Measurements from ENCODE around the gene SAG. TPM values are rescaled to one million over a fixed set of nuclear protein-coding genes. Genes with fewer than 3 reads are reported as not detected.
"Not testable (repeated sequence)": the region's sequence is repeated elsewhere in the genome, so short reads cannot be mapped to it uniquely, and the experiment has no call there.

SAG gene
- total and polyA plus RNA-seq, 2 experiments from 2014 or later, result 0.47 TPM; not detected in 1

- Histone ChIP-seq H3K27me3 (no peaks in the 10 kb centered on the region), H3K4me3 (no peak overlapping the region), H3K4me1 (ENCODE audit: insufficient read depth) (no peaks in the 10 kb centered on the region), H3K4me2 (no peak overlapping the region), H4K20me1 (ENCODE audit: insufficient read depth, poor library complexity, severe bottlenecking) (no peaks in the 10 kb centered on the region), H3K9me3 (ENCODE audit: low read depth) (no peaks in the 10 kb centered on the region), H3K36me3 (replicated peaks; ENCODE audit: insufficient read depth, low read depth) (no peaks in the 10 kb centered on the region), H3K79me2 (peaks cover 61% of the 10 kb centered on the region), H2AFZ (no peak overlapping the region), H3K9me2 (replicated peaks; ENCODE audit: insufficient read depth) (no peaks in the 10 kb centered on the region), H3K27ac (no peak overlapping the region)
- DNase-seq (ENCODE audit: low spot score), result no peak
- 91% methylated on average over 8 of the region's 8 CpGs for WGBS (ENCODE audit: low lambda C conversion rate, missing lambda C conversion rate)
- TF ChIP-seq EZH2 (IDR thresholded peaks at IDR 0.05; ENCODE audit: borderline replicate concordance), result no peak
- no peak for TF ChIP-seq CTCF (IDR thresholded peaks at IDR 0.05; ENCODE audit: poor library complexity)
- TF ChIP-seq EZH2phosphoT487 (IDR thresholded peaks at IDR 0.05; ENCODE audit: low read depth, severe bottlenecking, unreplicated experiment), result no peak
Observed at GRCh38 chr2:233372855-233373254, 65.2 kb downstream of the SAG start.

- H4K20me1 ChIP-seq (ENCODE audit: insufficient read depth, poor library complexity, severe bottlenecking), result no peaks in the 10 kb centered on the region
- no peaks in the 10 kb centered on the region for H3K4me1 ChIP-seq (ENCODE audit: insufficient read depth)
- no peak overlapping the region for H2AFZ ChIP-seq
- H3K27ac ChIP-seq, result no peak overlapping the region
- H3K4me3 ChIP-seq, result no peak overlapping the region
- TF ChIP-seq EZH2phosphoT487 (IDR thresholded peaks at IDR 0.05; ENCODE audit: low read depth, severe bottlenecking, unreplicated experiment) (no peak), EZH2 (IDR thresholded peaks at IDR 0.05; ENCODE audit: borderline replicate concordance) (no peak), CTCF (IDR thresholded peaks at IDR 0.05; ENCODE audit: poor library complexity) (no peak)
- 84% methylated on average over 5 of the region's 5 CpGs for WGBS (ENCODE audit: low lambda C conversion rate, missing lambda C conversion rate)
- no peaks in the 10 kb centered on the region for H3K27me3 ChIP-seq
- DNase-seq (ENCODE audit: low spot score), result no peak
- H3K36me3 ChIP-seq (replicated peaks; ENCODE audit: insufficient read depth, low read depth), result no peaks in the 10 kb centered on the region
- H3K79me2 ChIP-seq, result peaks cover 61% of the 10 kb centered on the region
- H3K9me2 ChIP-seq (replicated peaks; ENCODE audit: insufficient read depth), result no peaks in the 10 kb centered on the region
- no peak overlapping the region for H3K4me2 ChIP-seq
- no peaks in the 10 kb centered on the region for H3K9me3 ChIP-seq (ENCODE audit: low read depth)
Observed at GRCh38 chr2:233373316-233373715, 65.7 kb downstream of the SAG start.

- H3K4me3 ChIP-seq; H3K9me2 ChIP-seq (replicated peaks; ENCODE audit: insufficient read depth); H3K4me2 ChIP-seq; H3K4me1 ChIP-seq (ENCODE audit: insufficient read depth); H4K20me1 ChIP-seq (ENCODE audit: insufficient read depth, poor library complexity, severe bottlenecking); H3K36me3 ChIP-seq (replicated peaks; ENCODE audit: insufficient read depth, low read depth); H2AFZ ChIP-seq; H3K9me3 ChIP-seq (ENCODE audit: low read depth); H3K27ac ChIP-seq; H3K27me3 ChIP-seq; DNase-seq (ENCODE audit: low spot score): not testable (repeated sequence)
- H3K79me2 ChIP-seq, result peaks cover 57% of the 10 kb centered on the region
- WGBS (ENCODE audit: low lambda C conversion rate, missing lambda C conversion rate), result 96% methylated on average over 11 of the region's 11 CpGs
Observed at GRCh38 chr2:233374776-233375175, 67.2 kb downstream of the SAG start.

GRCh38 chr2:233375490-233376314, 68.1 kb downstream of the SAG start:
- Histone ChIP-seq H3K27ac (no peak overlapping the region), H3K79me2 (peaks cover 52% of the 10 kb centered on the region), H4K20me1 (ENCODE audit: insufficient read depth, poor library complexity, severe bottlenecking) (no peaks in the 10 kb centered on the region), H3K36me3 (replicated peaks; ENCODE audit: insufficient read depth, low read depth) (no peaks in the 10 kb centered on the region), H3K4me3 (no peak overlapping the region), H2AFZ (no peak overlapping the region), H3K9me3 (ENCODE audit: low read depth) (no peaks in the 10 kb centered on the region), H3K9me2 (replicated peaks; ENCODE audit: insufficient read depth) (no peaks in the 10 kb centered on the region), H3K4me2 (no peak overlapping the region), H3K4me1 (ENCODE audit: insufficient read depth) (no peaks in the 10 kb centered on the region), H3K27me3 (no peaks in the 10 kb centered on the region)
- DNase-seq (ENCODE audit: low spot score), result no peak
- 86% methylated on average over 9 of the region's 10 CpGs for WGBS (ENCODE audit: low lambda C conversion rate, missing lambda C conversion rate)
- TF ChIP-seq EZH2phosphoT487 (IDR thresholded peaks at IDR 0.05; ENCODE audit: low read depth, severe bottlenecking, unreplicated experiment) (no peak), CTCF (IDR thresholded peaks at IDR 0.05; ENCODE audit: poor library complexity) (no peak), EZH2 (IDR thresholded peaks at IDR 0.05; ENCODE audit: borderline replicate concordance) (no peak)

All from hepatocyte (in vitro differentiated cells).